Hepatic stellate cell (primary cell): Measurements from ENCODE around the gene EPAS1.

Source experiments
- DNase-seq: peaks from one replicate; pipeline ENCODE4 v3.0.0; 2011; ENCODE audit warnings: low spot score

The EPAS1 gene

GRCh38 chr2:46339676-46340459 is 42.7 kb downstream of the EPAS1 start:
- peak; percentile 47 for DNase-seq

DNA sequence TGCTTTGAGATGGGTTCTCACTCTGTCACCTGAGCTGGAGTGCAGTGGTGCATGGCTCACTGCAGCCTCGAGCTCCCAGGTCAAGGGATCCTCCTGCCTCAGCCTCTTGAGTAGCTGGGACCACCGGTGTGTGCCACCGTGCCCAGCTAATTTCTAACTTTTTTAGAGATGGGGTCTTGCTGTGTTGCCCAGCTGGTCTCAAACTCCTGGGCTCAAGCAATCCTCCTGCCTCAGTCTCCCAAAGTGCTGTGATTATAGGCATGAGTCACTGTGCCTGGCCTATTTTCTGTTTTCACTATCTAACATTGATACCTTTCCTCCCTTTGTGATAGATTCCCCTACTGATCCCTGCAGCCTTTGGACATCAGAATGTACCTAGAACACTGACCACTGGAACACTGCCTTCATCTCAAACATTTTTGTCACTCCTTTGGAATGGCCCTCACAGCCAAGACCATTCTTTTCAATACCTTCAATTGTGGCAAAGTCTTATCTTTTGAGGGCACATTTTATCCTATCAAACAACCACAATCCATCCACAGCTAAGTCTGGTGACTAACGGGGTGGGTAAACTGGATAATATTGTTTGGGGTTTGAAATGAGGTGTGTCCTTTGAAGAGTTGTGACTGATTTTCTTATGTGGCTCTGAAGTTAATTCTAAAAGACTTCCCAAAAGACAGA is 43.7 kb downstream of the EPAS1 start:
- DNase-seq: no peak

DNA sequence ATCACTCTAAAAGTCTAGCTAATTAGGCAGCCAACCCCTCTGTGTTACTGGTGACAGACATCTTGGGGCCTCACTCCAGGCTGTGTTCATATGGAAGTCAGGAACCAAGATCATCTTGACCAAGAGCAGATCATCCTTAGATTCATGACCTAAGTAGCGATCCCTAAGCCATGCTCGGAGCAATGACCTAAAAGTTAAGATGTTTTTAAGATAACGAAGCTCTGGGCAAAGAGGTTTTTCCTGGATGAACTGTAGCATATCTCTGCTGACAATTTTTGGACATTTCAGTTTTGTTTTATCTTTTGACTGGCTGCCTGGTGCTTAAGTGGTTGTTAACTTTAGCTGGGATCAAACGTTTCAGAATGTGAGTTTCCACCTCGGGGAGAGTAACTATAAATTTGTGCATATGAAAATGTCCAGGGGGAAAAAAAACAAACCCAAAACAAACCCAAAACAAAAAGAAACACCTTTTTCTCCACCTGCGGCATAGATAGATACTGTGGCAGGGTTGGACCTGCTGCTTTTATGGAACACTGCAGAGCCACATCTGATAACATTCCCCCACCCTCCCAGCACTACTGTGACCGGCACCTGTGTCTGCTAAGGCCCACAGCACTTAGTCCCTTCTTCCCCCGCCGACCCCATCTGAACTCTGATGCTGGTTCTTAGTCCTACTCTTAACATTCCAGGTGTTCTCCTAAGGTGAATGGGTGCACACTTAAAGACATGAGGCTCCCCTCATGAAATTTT is 45.5 kb downstream of the EPAS1 start:
- DNase-seq: no peak

- DNase-seq: no peak
Measured at GRCh38 chr2:46344706-46345105, 47.5 kb downstream of the EPAS1 start.

- DNase-seq: no peak
Measured at GRCh38 chr2:46345775-46346174, 48.6 kb downstream of the EPAS1 start.

DNA sequence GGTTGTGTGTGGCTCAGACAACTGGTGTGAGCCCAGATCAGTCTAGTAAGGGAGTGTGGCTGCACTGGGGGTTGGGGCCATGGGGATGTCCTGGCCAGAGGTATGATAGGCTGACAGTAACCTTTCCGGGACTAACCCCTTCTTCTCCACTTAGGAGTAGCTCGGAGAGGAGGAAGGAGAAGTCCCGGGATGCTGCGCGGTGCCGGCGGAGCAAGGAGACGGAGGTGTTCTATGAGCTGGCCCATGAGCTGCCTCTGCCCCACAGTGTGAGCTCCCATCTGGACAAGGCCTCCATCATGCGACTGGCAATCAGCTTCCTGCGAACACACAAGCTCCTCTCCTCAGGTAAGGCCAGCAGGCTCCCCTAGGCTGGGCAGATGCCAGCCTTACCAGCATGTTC is 49.5 kb downstream of the EPAS1 start:
- no peak for DNase-seq

DNA sequence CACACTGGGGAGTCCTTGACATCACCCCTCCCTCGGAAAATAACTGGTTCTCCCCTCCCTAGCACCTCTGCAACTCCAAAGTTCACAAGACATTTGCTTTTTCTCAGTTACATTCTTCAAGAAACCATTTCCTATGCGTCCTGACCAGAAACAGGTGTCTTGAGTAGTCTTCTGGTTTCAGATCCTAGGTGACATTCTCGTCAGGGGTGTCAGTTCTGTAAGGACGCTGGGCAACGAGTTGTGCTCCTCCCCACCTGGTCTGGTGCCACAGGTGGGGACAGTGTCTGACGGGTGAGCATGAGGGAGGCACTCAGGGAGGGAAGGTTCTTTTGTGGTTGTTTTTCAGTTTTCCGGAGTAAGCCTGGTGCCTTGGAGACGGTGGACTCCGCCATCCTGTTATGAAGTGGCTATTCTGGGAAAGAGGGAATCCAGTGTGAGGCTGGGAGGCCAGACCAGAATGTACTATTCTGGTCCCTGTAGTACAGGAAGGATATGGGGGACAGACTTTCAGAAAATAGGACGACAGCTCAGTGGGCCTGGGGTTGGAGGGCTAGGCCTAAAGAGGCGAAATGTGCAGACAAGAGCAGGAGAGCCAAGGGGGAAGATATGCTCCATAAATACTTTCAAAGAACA is 50.6 kb downstream of the EPAS1 start:
- DNase-seq: no peak

GRCh38 chr2:46349115-46349547 is 51.9 kb downstream of the EPAS1 start:
- no peak for DNase-seq

GRCh38 chr2:46350029-46350689 is 53.0 kb downstream of the EPAS1 start:
- DNase-seq: no peak

DNA sequence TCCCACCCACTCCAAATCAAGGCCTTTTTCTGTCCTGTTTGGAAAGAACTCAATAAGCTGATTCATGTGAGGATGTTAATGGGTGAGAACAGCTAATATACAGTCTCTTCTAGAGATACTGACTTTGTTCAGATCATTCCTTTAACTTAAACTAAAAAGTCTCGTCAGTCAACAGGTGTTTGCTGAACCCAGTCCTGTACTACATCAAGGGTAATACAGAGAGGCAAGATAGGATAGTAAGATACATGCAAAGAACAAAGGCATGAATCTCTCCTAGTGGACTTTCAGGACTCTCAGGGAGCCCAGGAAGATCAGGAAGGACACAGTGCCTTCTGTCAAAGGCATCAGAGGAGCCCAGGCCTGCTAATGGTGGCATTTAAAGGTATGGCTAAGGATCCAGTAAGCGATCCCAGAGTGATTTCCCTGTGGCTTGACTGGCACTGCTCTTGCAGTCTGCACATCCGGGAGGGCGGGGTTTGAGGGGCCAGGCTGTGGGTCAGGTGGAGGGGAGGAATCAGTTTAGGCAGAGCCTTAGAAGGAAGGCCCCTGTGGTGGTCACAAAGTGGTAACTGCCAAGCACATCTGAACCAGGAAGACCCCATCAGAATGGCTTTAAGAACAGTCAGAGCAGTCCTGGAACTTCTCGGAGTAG is 54.0 kb downstream of the EPAS1 start:
- DNase-seq: no peak

- DNase-seq: no peak
Measured at GRCh38 chr2:46351750-46352138, 54.5 kb downstream of the EPAS1 start.

GRCh38 chr2:46352621-46353020 is 55.4 kb downstream of the EPAS1 start:
- DNase-seq: no peak

DNA sequence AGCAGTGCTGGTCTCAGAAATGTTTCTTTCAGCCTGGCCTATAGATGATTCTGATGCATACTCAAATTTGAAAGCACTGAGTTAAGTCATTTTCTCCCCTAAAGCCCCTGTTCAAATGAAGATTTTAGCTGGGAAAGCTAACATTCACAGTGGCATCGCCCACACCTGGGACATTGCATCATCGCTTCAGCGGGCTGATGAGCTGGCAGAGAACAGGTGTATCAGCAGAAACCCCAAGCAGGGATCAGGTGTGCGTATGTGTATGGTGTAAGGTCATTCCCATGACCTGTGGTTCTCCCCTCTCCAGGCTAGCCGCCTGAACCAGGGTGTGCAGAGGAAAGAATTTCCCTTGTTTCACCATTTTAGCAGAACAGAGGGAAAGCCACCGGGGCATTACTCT is 56.3 kb downstream of the EPAS1 start:
- DNase-seq: no peak

- DNase-seq: no peak
Measured at GRCh38 chr2:46355756-46356155, 58.5 kb downstream of the EPAS1 start.

DNA sequence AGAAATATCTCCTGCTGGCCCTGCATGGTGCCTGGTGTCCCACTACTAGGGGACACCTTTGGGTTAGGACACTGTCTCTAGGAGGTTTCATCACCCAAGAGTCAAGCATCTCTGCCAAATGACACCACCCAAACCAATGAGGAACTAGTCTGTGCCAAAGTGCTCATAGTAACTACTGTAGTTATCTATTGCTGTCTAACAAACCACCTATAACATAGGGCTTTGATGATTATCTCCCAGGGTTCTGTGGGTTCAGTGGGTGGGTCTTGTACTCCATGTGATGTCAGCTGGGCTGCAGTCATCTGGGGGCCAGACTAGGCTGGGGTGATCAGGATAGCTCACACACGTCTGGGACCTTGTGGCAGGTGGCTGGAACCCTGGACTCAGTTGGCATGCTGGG is 59.8 kb downstream of the EPAS1 start:
- DNase-seq: no peak

GRCh38 chr2:46358713-46359112 is 61.5 kb downstream of the EPAS1 start:
- no peak for DNase-seq

DNA sequence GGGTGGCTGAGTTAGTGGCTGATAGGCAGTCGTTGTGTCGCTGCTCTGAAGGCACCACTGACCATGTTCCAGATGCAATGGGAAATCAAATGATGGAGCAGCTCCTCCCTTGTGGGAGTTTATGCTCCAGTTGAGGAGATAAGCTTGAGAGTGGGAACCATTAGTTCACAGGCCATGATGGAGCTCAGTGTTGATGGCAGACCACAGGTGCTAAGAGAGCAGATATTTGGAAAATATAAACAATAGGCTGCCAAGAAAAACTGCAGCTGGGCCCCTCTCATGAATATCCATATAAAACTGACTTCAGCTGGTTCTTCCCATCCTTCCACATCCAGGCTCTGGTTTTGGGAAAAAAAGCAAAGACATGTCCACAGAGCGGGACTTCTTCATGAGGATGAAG is 63.1 kb downstream of the EPAS1 start:
- no peak for DNase-seq

GRCh38 chr2:46361920-46362666 is 64.9 kb downstream of the EPAS1 start:
- DNase-seq: no peak

GRCh38 chr2:46362667-46363012 is 65.4 kb downstream of the EPAS1 start:
- no peak for DNase-seq

DNA sequence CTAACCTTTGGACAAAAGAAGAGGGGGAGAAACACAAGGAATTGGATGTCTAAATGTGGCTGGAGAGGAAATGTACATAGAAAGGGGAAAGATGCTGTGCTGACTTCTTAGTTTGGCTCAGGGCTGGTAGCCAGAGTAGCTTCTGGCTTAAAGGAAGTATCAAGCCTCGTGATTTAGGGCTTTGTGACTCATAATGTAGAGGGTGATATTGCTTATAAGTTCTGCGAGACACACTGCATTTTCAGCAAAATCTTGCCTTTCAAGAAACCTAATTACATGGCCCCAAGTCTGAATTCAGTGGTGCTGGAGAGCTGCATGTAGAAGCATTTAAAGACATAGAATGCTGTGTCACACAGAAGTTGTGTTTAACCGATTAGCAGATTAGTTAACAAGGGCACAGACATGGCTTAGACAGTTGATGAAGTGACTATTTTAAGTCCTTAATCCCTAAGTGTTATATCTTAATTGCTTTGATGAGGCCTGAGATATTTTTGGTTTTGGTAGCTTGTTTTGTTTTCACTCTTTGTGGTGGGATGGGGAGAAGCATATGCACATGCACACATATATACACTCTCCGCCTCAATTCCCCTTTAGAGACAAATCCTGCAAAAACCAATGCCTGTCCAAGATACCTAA is 66.4 kb downstream of the EPAS1 start:
- DNase-seq: peak; percentile 31
